GM23248 (cell line): ENCODE measurements around the gene DMRTC2. TPM values are rescaled to one million over a fixed set of nuclear protein-coding genes. Genes with fewer than 3 reads are reported as not detected.
A peak's percentile ranks its signal among the peaks of the same experiment; 100 is the strongest.

Source experiments
- DNase-seq: peaks from one replicate; pipeline ENCODE4 v3.0.0-alpha.2; 2015
- H2AFZ ChIP-seq: fragments of 200-600 bp; sonication (generic); 2 replicates; pipeline ENCODE4 v1.6.1; 2016; ENCODE audit warnings: antibody characterized with exemption
- H3F3A ChIP-seq: fragments of 200-600 bp; sonication (generic); 2 replicates; pipeline ENCODE4 v1.6.1; 2016; ENCODE audit warnings: mild to moderate bottlenecking, antibody characterized with exemption, mixed run types; ENCODE audit not compliant: insufficient read depth
- H3K27ac ChIP-seq: fragments of 200-600 bp; sonication (generic); 2 replicates; pipeline ENCODE4 v1.5.1; 2016; ENCODE audit warnings: mild to moderate bottlenecking
- H3K27me3 ChIP-seq: fragments of 200-600 bp; sonication (generic); replicated peaks from 2 replicates; pipeline ENCODE4 v1.6.1; 2016; ENCODE audit warnings: mild to moderate bottlenecking; ENCODE audit not compliant: insufficient read depth
- H3K36me3 ChIP-seq: fragments of 200-600 bp; sonication (generic); 2 replicates; pipeline ENCODE4 v1.6.1; 2016; ENCODE audit warnings: low read depth, mild to moderate bottlenecking
- H3K4me1 ChIP-seq: fragments of 200-600 bp; sonication (generic); 2 replicates; pipeline ENCODE4 v1.6.1; 2016; ENCODE audit warnings: mild to moderate bottlenecking; ENCODE audit not compliant: insufficient read depth
- H3K4me2 ChIP-seq: fragments of 200-600 bp; sonication (generic); one replicate; pipeline ENCODE4 v1.6.1; 2016; ENCODE audit warnings: mild to moderate bottlenecking; ENCODE audit not compliant: unreplicated experiment
- H3K4me3 ChIP-seq: fragments of 200-600 bp; sonication (generic); 2 replicates; pipeline ENCODE4 v1.5.1; 2016; ENCODE audit warnings: mild to moderate bottlenecking
- H3K79me2 ChIP-seq: fragments of 200-600 bp; sonication (generic); 2 replicates; pipeline ENCODE4 v1.6.1; 2016; ENCODE audit warnings: mild to moderate bottlenecking; ENCODE audit not compliant: insufficient read depth
- H3K9ac ChIP-seq: fragments of 200-600 bp; sonication (generic); 2 replicates; pipeline ENCODE4 v1.6.1; 2016; ENCODE audit warnings: mild to moderate bottlenecking
- H3K9me2 ChIP-seq: fragments of 200-600 bp; sonication (generic); 2 replicates; pipeline ENCODE4 v1.6.1; 2016; ENCODE audit warnings: mixed run types, mild to moderate bottlenecking, moderate library complexity; ENCODE audit not compliant: insufficient read depth
- H3K9me3 ChIP-seq: fragments of 200-600 bp; sonication (generic); one replicate; pipeline ENCODE4 v1.6.1; 2017; ENCODE audit warnings: low read depth
- H4K20me1 ChIP-seq: fragments of 200-600 bp; sonication (generic); 2 replicates; pipeline ENCODE4 v1.6.0; 2016; ENCODE audit not compliant: insufficient read depth
- EZH2 ChIP-seq: fragments of 200-600 bp; sonication (generic); IDR thresholded peaks from 2 replicates; pipeline ENCODE4 v1.6.1; 2018; ENCODE audit warnings: antibody characterized with exemption, mild to moderate bottlenecking; ENCODE audit not compliant: insufficient read depth, poor library complexity, severe bottlenecking
- EZH2phosphoT487 ChIP-seq: fragments of 200-600 bp; sonication (generic); IDR thresholded peaks from 2 replicates; pipeline ENCODE4 v1.6.1; 2018; ENCODE audit warnings: antibody characterized with exemption, moderate library complexity, mild to moderate bottlenecking, low read depth; ENCODE audit not compliant: insufficient read depth
- WGBS, 2 experiments: methylation state at CpG; one replicate each; pipeline ENCODE4 v1.1.6; 2015 to 2017; ENCODE audit warnings: low lambda C conversion rate in 2 of 2, low coverage in 1 of 2; ENCODE audit errors: missing lambda C conversion rate in 2 of 2; 5-methylcytosine and 5-hydroxymethylcytosine counted together
- in situ Hi-C: fragments of 300-500 bp; cut with MboI; formaldehyde crosslinking; loops from 2 replicates; pipeline ENCODE4 v1.15.0; 2020
- polyA plus RNA-seq: library from polyadenylated mRNA; unstranded; fragments of >200 nt; fragmentation: Nextera tagmentation; extraction: Ambion mirVana; gene quantifications from 2 replicates; pipeline ENCODE4 v1.2.1, GENCODE V29; 2016
- total RNA-seq: library from RNA; depleted of rRNA; stranded (reverse); fragments of >200 nt; shearing (Covaris generic); gene quantifications from 2 replicates; pipeline ENCODE4 v1.2.3, GENCODE V29; 2014

The DMRTC2 gene
- total and polyA plus RNA-seq, 2 experiments from 2014 or later = not detected

- no peak for DNase-seq
- H3K4me3 ChIP-seq = no peak overlapping the region
- peaks cover 19% of the 10 kb centered on the region; the same call in 1 of the 2 replicates for H4K20me1 ChIP-seq
- H3K9me3 ChIP-seq = no peaks in the 10 kb centered on the region
- H3K9me2 ChIP-seq = no peaks in the 10 kb centered on the region
- H3K9ac ChIP-seq = peak overlapping the region; percentile 34
- H3K79me2 ChIP-seq = peaks cover 54% of the 10 kb centered on the region
- no peak overlapping the region for H3K4me2 ChIP-seq
- in situ Hi-C loops = no loop called here
- H3F3A ChIP-seq = peaks cover 90% of the 10 kb centered on the region
- no peak overlapping the region for H3K27ac ChIP-seq
- TF ChIP-seq EZH2 = no peak
- TF ChIP-seq EZH2phosphoT487 = no peak
- no peak overlapping the region for H2AFZ ChIP-seq
- peaks cover 64% of the 10 kb centered on the region for H3K36me3 ChIP-seq
- 84 to 85% methylated on average over 10 of the region's 10 CpGs for WGBS, 2 experiments
- H3K27me3 ChIP-seq = no peaks in the 10 kb centered on the region
- H3K4me1 ChIP-seq = 0 out of 2 replicates have a peak, but pooled peaks cover 2% of the 10 kb centered on the region
Measured at GRCh38 chr19:41868120-41868988, 23.5 kb downstream of the DMRTC2 start.

DNA sequence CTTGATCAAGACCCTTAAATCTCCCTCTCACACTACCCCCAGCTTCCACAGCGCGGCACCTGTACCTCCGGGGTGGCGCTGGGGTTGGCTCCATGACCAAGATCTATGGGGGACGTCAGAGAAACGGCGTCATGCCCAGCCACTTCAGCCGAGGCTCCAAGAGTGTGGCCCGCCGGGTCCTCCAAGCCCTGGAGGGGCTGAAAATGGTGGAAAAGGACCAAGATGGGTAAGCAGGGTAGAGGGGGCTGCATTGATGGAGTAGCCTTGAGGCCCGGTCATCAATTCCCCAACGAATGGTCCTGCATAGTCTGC lies 24.1 kb downstream of the DMRTC2 start:
- no peaks in the 10 kb centered on the region for H3K9me3 ChIP-seq
- in situ Hi-C loops = no loop called here
- 81 to 83% methylated on average over 12 of the region's 12 CpGs for whole genome bisulfite sequencing, 2 experiments
- H2AFZ ChIP-seq = no peak overlapping the region
- no peak overlapping the region for H3K4me2 ChIP-seq
- no peak overlapping the region for H3K9ac ChIP-seq
- peaks cover 18% of the 10 kb centered on the region; the same call in 1 of the 2 replicates for H4K20me1 ChIP-seq
- H3K27me3 ChIP-seq = no peaks in the 10 kb centered on the region
- H3F3A ChIP-seq = peaks cover 95% of the 10 kb centered on the region
- DNase-seq = no peak
- no peaks in the 10 kb centered on the region for H3K4me1 ChIP-seq
- peaks cover 48% of the 10 kb centered on the region for H3K79me2 ChIP-seq
- peaks cover 60% of the 10 kb centered on the region for H3K36me3 ChIP-seq
- no peak overlapping the region for H3K27ac ChIP-seq
- no peaks in the 10 kb centered on the region for H3K9me2 ChIP-seq
- TF ChIP-seq EZH2phosphoT487 (no peak), EZH2 (no peak)
- H3K4me3 ChIP-seq = no peak overlapping the region

DNA sequence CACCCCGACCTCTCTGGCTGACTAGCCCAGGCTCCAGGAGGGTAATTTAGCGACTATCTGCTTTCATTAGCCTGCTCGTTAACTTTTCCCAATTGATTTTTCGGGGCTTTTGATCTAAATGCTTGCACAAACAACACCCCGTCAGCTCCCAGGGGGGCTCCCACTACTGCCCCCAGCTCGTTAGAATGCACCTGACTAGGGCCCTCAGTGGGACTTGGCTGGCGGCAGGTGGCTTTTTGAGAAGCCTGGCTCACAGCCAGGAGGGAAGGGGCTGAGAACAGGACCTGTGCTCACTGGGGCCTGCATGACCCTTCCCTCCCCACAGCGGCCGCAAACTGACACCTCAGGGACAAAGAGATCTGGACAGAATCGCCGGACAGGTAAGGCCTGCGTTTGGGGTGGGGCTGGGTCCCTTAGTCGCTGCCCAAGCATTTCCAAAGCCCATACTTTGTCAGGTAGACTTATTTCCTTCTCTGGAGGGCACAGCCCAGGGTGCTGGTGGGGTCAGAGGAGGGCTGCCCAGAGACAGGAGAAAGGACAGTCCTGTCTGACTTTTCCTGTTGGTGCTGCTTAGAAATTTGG lies 24.6 kb downstream of the DMRTC2 start:
- Histone ChIP-seq H3K9me3 (no peaks in the 10 kb centered on the region), H3K36me3 (peaks cover 55% of the 10 kb centered on the region), H4K20me1 (peaks cover 13% of the 10 kb centered on the region; the same call in 1 of the 2 replicates), H3K9me2 (no peaks in the 10 kb centered on the region), H2AFZ (no peak overlapping the region), H3K27me3 (no peaks in the 10 kb centered on the region), H3K4me1 (no peaks in the 10 kb centered on the region), H3K79me2 (peaks cover 43% of the 10 kb centered on the region), H3K4me3 (no peak overlapping the region), H3K4me2 (no peak overlapping the region), H3K9ac (peak overlapping the region; percentile 5; the same call in 1 of the 2 replicates), H3F3A (peaks cover 90% of the 10 kb centered on the region), H3K27ac (peak overlapping the region; percentile 19; the same call in 1 of the 2 replicates)
- in situ Hi-C loops = no loop called here
- TF ChIP-seq EZH2phosphoT487 = no peak
- DNase-seq = no peak
- 95% methylated on average over 13 of the region's 13 CpGs for WGBS, 2 experiments

- Histone ChIP-seq H3K36me3 (peaks cover 45% of the 10 kb centered on the region), H3K4me1 (no peaks in the 10 kb centered on the region), H3K9me3 (no peaks in the 10 kb centered on the region), H4K20me1 (peaks cover 13% of the 10 kb centered on the region; the same call in 1 of the 2 replicates), H3F3A (peaks cover 80% of the 10 kb centered on the region), H3K9me2 (no peaks in the 10 kb centered on the region), H3K4me3 (no peak overlapping the region), H3K79me2 (peaks cover 33% of the 10 kb centered on the region), H3K27me3 (no peaks in the 10 kb centered on the region), H3K9ac (no peak overlapping the region), H3K27ac (peak overlapping the region; percentile 19; the same call in 1 of the 2 replicates), H3K4me2 (no peak overlapping the region), H2AFZ (no peak overlapping the region)
- TF ChIP-seq EZH2 (no peak), EZH2phosphoT487 (no peak)
- in situ Hi-C loops = no loop called here
- 57 to 75% methylated on average over 3 of the region's 3 CpGs for WGBS, 2 experiments
- peak; percentile 79 for DNase-seq
Measured at GRCh38 chr19:41870401-41870873, 25.6 kb downstream of the DMRTC2 start.
